ENCODE measurements around the gene PEG3. TPM values are rescaled to one million over a fixed set of nuclear protein-coding genes. Genes with fewer than 3 reads are reported as not detected.

Gene PEG3
- total RNA-seq (2014; rRNA removed; shearing (Covaris generic); ENCODE audit: low replicate concordance), result not detected in 2 replicates

DNA sequence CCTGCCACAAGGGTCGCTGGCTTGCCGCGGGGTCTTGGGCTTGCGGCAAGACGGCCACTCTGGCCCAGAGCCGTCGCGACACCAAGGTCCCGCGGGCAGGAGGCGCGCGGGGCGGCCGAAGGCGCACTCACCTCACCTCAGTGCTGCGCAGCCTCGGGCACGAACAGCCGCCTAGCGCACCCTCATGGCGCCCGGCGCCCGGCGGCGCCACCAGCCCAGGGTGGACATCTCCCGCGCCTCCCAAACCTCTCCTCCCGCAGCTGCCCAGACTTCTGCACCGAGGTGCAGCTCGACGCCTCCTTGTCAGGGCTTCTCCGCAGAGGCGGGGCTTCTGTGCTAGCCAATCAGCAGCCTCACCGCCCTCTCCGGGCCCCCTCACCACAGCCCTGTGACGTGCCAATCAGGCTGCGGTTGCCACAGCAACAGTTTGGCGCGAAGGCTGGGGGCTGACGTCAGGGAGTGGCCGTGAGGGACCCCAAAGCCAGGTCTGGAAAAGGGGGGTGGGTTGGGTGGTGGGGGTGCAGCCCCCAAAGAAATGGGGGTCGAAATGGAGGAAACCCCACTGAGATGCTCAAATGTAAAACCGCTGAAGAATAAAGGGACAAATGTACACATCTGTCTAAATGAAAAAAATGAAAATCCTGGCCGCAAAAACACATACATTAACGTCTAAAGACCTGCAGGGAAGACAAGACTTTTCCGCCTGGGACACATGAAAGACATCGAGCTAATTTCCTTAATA, at the start of gene PEG3, which contains the start of gene ZIM2:
PEG3 (minus strand) TSS at position 276 of the 742 bp plus-strand sequence. CDS start 16,071 bp downstream, outside the sequence.
ZIM2 (minus strand) TSS at position 276 of the 742 bp plus-strand sequence. CDS start 16,449 bp downstream, outside the sequence.
- Histone ChIP-seq H3K9me3 (ENCODE audit: low read length) (peaks cover 27% of the 10 kb centered on the region), H3K27me3 (ENCODE audit: low read length) (no peaks in the 10 kb centered on the region), H3K36me3 (ENCODE audit: insufficient read depth, low read length) (no peaks in the 10 kb centered on the region), H4K20me1 (ENCODE audit: insufficient read depth, low read depth, low read length) (no peaks in the 10 kb centered on the region), H3K4me1 (ENCODE audit: low read length) (no peaks in the 10 kb centered on the region), H2AFZ (ENCODE audit: low read length) (no peak within 1 kb of the TSS), H3K9ac (ENCODE audit: low read length) (no peak within 1 kb of the TSS), H3K9me2 (replicated peaks; ENCODE audit: insufficient read depth, low read length) (no peaks in the 10 kb centered on the region), H3K27ac (ENCODE audit: low read length) (no peak within 1 kb of the TSS), H3K4me3 (ENCODE audit: low read length) (no peak within 1 kb of the TSS), H3K79me2 (ENCODE audit: low read length) (no peaks in the 10 kb centered on the region), H3K4me2 (ENCODE audit: low read depth, low read length, poor library complexity, severe bottlenecking) (no peak within 1 kb of the TSS)
- no peak for DNase-seq

DNA sequence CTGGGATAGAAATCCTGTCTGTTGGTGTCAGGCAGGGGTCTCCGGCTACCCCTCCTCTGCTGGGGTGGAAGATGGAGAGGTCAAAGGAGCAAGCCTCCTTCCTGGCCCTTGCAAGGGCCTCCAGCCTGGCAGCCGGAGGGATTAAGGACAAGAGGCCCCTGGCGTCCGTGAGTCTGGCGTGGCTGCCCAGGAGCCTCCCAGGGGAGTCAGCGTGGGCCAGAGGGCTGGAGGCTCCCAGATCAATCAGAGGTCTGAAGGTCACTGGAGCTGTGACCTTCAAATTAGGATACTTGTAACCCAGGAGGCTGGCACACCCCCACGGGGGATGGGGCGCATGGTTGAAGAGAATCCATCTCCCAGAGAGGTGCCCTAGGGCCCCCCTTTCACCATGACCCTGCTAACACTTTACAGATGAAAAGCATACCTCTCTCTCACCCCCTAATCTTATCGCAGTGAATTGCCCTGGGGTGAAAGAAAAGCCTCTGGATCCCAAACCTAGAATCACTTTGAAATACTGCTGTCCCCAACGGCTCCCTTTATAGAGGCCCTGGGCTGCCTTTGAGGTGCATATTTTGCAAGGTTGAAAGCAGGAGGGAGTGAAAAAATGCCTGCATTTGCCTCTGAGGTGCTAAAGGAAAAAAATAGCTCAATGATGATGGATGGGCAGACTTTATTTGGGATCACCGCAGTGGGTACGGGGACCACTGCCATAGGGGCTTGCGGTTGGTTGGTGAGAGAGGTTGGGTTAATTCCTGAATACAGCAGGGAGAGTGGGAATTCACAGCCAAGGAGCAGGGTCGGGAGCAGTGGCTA, 44.9 kb upstream of the PEG3 start:
- H4K20me1 ChIP-seq (ENCODE audit: insufficient read depth, low read depth, low read length), result no peaks in the 10 kb centered on the region
- no peak overlapping the region for H3K9ac ChIP-seq (ENCODE audit: low read length)
- H3K9me2 ChIP-seq (replicated peaks; ENCODE audit: insufficient read depth, low read length), result no peaks in the 10 kb centered on the region
- no peak overlapping the region for H3K4me2 ChIP-seq (ENCODE audit: low read depth, low read length, poor library complexity, severe bottlenecking)
- no peak for DNase-seq
- no peak overlapping the region for H2AFZ ChIP-seq (ENCODE audit: low read length)
- H3K27me3 ChIP-seq (ENCODE audit: low read length), result peaks cover 3% of the 10 kb centered on the region; the same call in 1 of the 2 replicates
- no peaks in the 10 kb centered on the region for H3K4me1 ChIP-seq (ENCODE audit: low read length)
- H3K79me2 ChIP-seq (ENCODE audit: low read length), result no peaks in the 10 kb centered on the region
- H3K27ac ChIP-seq (ENCODE audit: low read length), result no peak overlapping the region
- no peaks in the 10 kb centered on the region for H3K36me3 ChIP-seq (ENCODE audit: insufficient read depth, low read length)
- no peak overlapping the region for H3K4me3 ChIP-seq (ENCODE audit: low read length)
- H3K9me3 ChIP-seq (ENCODE audit: low read length), result peaks cover 2% of the 10 kb centered on the region

- DNase-seq, result no peak
- Histone ChIP-seq H3K27ac (ENCODE audit: low read length) (no peak overlapping the region), H3K9ac (ENCODE audit: low read length) (no peak overlapping the region), H3K4me2 (ENCODE audit: low read depth, low read length, poor library complexity, severe bottlenecking) (no peak overlapping the region), H3K4me1 (ENCODE audit: low read length) (no peaks in the 10 kb centered on the region), H4K20me1 (ENCODE audit: insufficient read depth, low read depth, low read length) (no peaks in the 10 kb centered on the region), H3K9me3 (ENCODE audit: low read length) (no peaks in the 10 kb centered on the region; the same call in 1 of the 2 replicates), H2AFZ (ENCODE audit: low read length) (no peak overlapping the region), H3K79me2 (ENCODE audit: low read length) (no peaks in the 10 kb centered on the region), H3K4me3 (ENCODE audit: low read length) (no peak overlapping the region), H3K27me3 (ENCODE audit: low read length) (peaks cover 3% of the 10 kb centered on the region; the same call in 1 of the 2 replicates), H3K36me3 (ENCODE audit: insufficient read depth, low read length) (no peaks in the 10 kb centered on the region), H3K9me2 (replicated peaks; ENCODE audit: insufficient read depth, low read length) (no peaks in the 10 kb centered on the region)
These were observed 43.9 kb upstream of the PEG3 start for GRCh38 chr19:56884441-56884840.

DNA sequence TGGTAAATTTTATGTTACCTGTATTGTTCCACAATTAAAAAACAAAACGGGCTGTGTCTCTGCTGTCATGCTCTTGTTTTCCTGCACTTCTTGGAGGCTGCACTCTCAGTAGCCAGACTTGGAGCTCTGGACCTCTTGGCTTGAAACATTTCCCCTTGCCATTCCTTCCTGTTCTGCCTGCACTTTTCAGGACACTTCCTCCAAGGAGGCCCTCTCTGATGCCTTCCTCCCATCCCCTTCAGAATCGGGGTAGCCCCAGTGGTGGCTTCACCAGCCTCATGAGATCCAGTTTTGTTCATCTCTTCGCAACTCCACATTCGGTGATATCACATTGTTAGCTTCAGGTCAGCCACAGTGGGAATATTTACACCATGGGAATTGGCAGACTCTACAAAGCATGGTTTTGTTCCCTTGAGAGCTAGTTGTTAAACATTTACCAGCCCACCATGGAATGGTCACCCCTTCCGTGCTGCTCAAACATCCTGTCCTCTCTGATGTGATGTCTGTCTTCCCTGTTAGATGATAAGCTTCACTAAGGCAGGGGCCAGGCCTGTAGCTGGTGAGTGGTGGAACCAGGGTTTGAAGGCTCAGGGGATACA, 40.2 kb upstream of the PEG3 start:
- no peak for DNase-seq

DNA sequence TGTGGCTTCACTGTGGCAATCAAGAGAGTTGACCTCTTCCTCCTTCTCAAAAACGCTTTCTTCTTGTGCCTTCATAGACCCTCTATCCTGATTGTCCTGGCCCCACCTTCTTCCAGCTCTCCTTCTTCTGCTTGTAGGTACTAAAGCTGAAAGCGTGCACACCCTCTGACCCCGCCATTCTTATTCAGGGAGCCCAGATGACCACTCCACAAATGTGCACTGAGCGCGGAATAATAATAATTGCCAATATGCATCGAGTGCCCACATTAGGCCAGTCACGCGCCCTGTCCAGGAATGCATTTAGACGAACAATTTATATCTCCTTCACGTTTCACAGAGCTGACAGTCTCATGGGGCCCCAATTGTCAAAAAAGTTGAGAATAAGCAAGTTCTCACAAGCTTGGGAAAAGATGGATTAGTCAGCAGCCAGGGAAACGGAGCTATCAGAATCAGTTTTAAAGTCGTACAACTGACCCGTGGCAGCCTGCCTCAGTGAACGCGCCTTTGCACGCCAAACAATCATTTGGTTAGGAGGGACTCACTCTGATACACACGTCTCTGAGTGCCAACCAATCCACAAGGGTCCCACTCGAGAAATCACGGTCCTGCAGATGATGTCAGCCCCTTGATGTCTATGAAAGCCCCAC, 36.7 kb upstream of the PEG3 start:
- H3K9me2 ChIP-seq (replicated peaks; ENCODE audit: insufficient read depth, low read length), result no peaks in the 10 kb centered on the region
- no peaks in the 10 kb centered on the region for H4K20me1 ChIP-seq (ENCODE audit: insufficient read depth, low read depth, low read length)
- H3K4me1 ChIP-seq (ENCODE audit: low read length), result no peaks in the 10 kb centered on the region
- no peak overlapping the region for H3K27ac ChIP-seq (ENCODE audit: low read length)
- H3K36me3 ChIP-seq (ENCODE audit: insufficient read depth, low read length), result no peaks in the 10 kb centered on the region
- no peaks in the 10 kb centered on the region; the same call in 1 of the 2 replicates for H3K9me3 ChIP-seq (ENCODE audit: low read length)
- H3K9ac ChIP-seq (ENCODE audit: low read length), result no peak overlapping the region
- H3K79me2 ChIP-seq (ENCODE audit: low read length), result no peaks in the 10 kb centered on the region
- peaks cover 3% of the 10 kb centered on the region; the same call in 1 of the 2 replicates for H3K27me3 ChIP-seq (ENCODE audit: low read length)
- no peak overlapping the region for H3K4me2 ChIP-seq (ENCODE audit: low read depth, low read length, poor library complexity, severe bottlenecking)
- no peak overlapping the region for H3K4me3 ChIP-seq (ENCODE audit: low read length)
- DNase-seq, result no peak
- no peak overlapping the region for H2AFZ ChIP-seq (ENCODE audit: low read length)

More for the DNA sequence above, 40.2 kb upstream of the PEG3 start:
- H3K79me2 ChIP-seq (ENCODE audit: low read length), result no peaks in the 10 kb centered on the region
- H3K4me1 ChIP-seq (ENCODE audit: low read length), result no peaks in the 10 kb centered on the region
- H3K9ac ChIP-seq (ENCODE audit: low read length), result no peak overlapping the region
- H3K9me2 ChIP-seq (replicated peaks; ENCODE audit: insufficient read depth, low read length), result no peaks in the 10 kb centered on the region
- H3K36me3 ChIP-seq (ENCODE audit: insufficient read depth, low read length), result no peaks in the 10 kb centered on the region
- no peak overlapping the region for H2AFZ ChIP-seq (ENCODE audit: low read length)
- peaks cover 3% of the 10 kb centered on the region; the same call in 1 of the 2 replicates for H3K27me3 ChIP-seq (ENCODE audit: low read length)
- no peaks in the 10 kb centered on the region; the same call in 1 of the 2 replicates for H3K9me3 ChIP-seq (ENCODE audit: low read length)
- H3K4me3 ChIP-seq (ENCODE audit: low read length), result no peak overlapping the region
- H3K27ac ChIP-seq (ENCODE audit: low read length), result no peak overlapping the region
- no peak overlapping the region for H3K4me2 ChIP-seq (ENCODE audit: low read depth, low read length, poor library complexity, severe bottlenecking)
- no peaks in the 10 kb centered on the region for H4K20me1 ChIP-seq (ENCODE audit: insufficient read depth, low read depth, low read length)

DNA sequence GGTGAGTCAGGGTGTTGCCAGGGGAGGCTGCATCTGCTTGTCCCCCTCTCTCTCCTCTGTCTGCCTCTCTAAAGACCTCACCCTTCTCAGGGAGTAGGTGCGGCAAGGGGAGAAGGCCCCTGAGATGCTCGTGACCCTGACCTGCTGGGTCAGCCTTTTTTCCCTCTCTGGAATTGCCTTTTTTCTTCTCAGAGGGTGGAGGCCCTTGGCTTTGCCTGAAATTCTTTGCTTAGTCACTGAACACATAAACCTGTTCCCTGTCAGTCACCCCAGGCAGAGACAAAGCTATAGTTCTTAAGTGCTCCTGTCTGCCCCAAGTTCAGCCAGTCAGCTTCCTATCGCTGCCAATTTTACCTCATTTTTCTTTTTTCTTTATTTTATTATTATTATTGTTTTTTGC, 35.2 kb upstream of the PEG3 start:
- H3K9me3 ChIP-seq (ENCODE audit: low read length), result no peaks in the 10 kb centered on the region; the same call in 1 of the 2 replicates
- no peaks in the 10 kb centered on the region for H3K9me2 ChIP-seq (replicated peaks; ENCODE audit: insufficient read depth, low read length)
- no peak overlapping the region for H3K4me2 ChIP-seq (ENCODE audit: low read depth, low read length, poor library complexity, severe bottlenecking)

GRCh38 chr19:56874530-56874929, 34.0 kb upstream of the PEG3 start:
- no peak for DNase-seq
- H3K36me3 ChIP-seq (ENCODE audit: insufficient read depth, low read length), result no peaks in the 10 kb centered on the region
- H3K9me3 ChIP-seq (ENCODE audit: low read length), result no peaks in the 10 kb centered on the region; the same call in 1 of the 2 replicates
- H3K4me1 ChIP-seq (ENCODE audit: low read length), result no peaks in the 10 kb centered on the region
- H3K9me2 ChIP-seq (replicated peaks; ENCODE audit: insufficient read depth, low read length), result no peaks in the 10 kb centered on the region
- no peak overlapping the region for H3K4me3 ChIP-seq (ENCODE audit: low read length)
- no peak overlapping the region for H3K27ac ChIP-seq (ENCODE audit: low read length)
- no peak overlapping the region for H2AFZ ChIP-seq (ENCODE audit: low read length)
- H3K4me2 ChIP-seq (ENCODE audit: low read depth, low read length, poor library complexity, severe bottlenecking), result no peak overlapping the region
- H3K9ac ChIP-seq (ENCODE audit: low read length), result no peak overlapping the region
- H4K20me1 ChIP-seq (ENCODE audit: insufficient read depth, low read depth, low read length), result no peaks in the 10 kb centered on the region
- no peaks in the 10 kb centered on the region; the same call in 1 of the 2 replicates for H3K27me3 ChIP-seq (ENCODE audit: low read length)
- H3K79me2 ChIP-seq (ENCODE audit: low read length), result no peaks in the 10 kb centered on the region

More for the DNA sequence above, 35.2 kb upstream of the PEG3 start:
- no peak for DNase-seq
- no peak overlapping the region for H2AFZ ChIP-seq (ENCODE audit: low read length)
- H3K27me3 ChIP-seq (ENCODE audit: low read length), result peaks cover 2% of the 10 kb centered on the region; the same call in 1 of the 2 replicates
- no peaks in the 10 kb centered on the region for H3K79me2 ChIP-seq (ENCODE audit: low read length)
- no peaks in the 10 kb centered on the region for H3K36me3 ChIP-seq (ENCODE audit: insufficient read depth, low read length)
- H3K4me1 ChIP-seq (ENCODE audit: low read length), result no peaks in the 10 kb centered on the region
- no peak overlapping the region for H3K27ac ChIP-seq (ENCODE audit: low read length)
- no peak overlapping the region for H3K9ac ChIP-seq (ENCODE audit: low read length)
- H3K4me3 ChIP-seq (ENCODE audit: low read length), result no peak overlapping the region
- no peaks in the 10 kb centered on the region for H4K20me1 ChIP-seq (ENCODE audit: insufficient read depth, low read depth, low read length)
